Neural cell (in vitro differentiated cells): Measurements from ENCODE around the gene SFMBT2. TPM values are rescaled to one million over a fixed set of nuclear protein-coding genes. Genes with fewer than 3 reads are reported as not detected.

Experiments used
- H2AFZ ChIP-seq: fragments of 200-600, 300-800 bp; sonication (generic), shearing (Covaris generic); 2 replicates; pipeline ENCODE4 v1.6.0; 2014; ENCODE audit warnings: low read depth, mild to moderate bottlenecking, antibody characterized with exemption, low read length, moderate library complexity
- H3F3A ChIP-seq: fragments of 200-600 bp; shearing (Covaris generic); 2 replicates; pipeline ENCODE4 v1.6.1; 2016; ENCODE audit warnings: mild to moderate bottlenecking, moderate library complexity, mixed read lengths, antibody characterized with exemption, low read length; ENCODE audit not compliant: insufficient read depth, poor library complexity, severe bottlenecking
- H3K27ac ChIP-seq: fragments of 200-600, 300-800 bp; sonication (generic), shearing (Covaris generic); 2 replicates; pipeline ENCODE4 v1.5.1; 2014; ENCODE audit warnings: mild to moderate bottlenecking, low read length, moderate library complexity
- H3K27me3 ChIP-seq: fragments of 300-800, 200-600 bp; sonication (generic), shearing (Covaris generic); 2 replicates; pipeline ENCODE4 v1.6.0; 2014; ENCODE audit warnings: mild to moderate bottlenecking, low read depth, low read length, moderate library complexity; ENCODE audit not compliant: insufficient read depth
- H3K36me3 ChIP-seq: fragments of 300-800, 200-600 bp; sonication (generic), shearing (Covaris generic); 2 replicates; pipeline ENCODE4 v1.5.1; 2014; ENCODE audit warnings: mild to moderate bottlenecking, antibody characterized with exemption, low read length, moderate library complexity; ENCODE audit not compliant: insufficient read depth
- H3K4me2 ChIP-seq: fragments of 300-800, 200-600 bp; sonication (generic), shearing (Covaris generic); 2 replicates; pipeline ENCODE4 v1.6.0; 2014; ENCODE audit warnings: mild to moderate bottlenecking, low read length
- H3K4me3 ChIP-seq: fragments of 300-800, 200-600 bp; sonication (generic), shearing (Covaris generic); 2 replicates; pipeline ENCODE4 v1.5.1; 2014; ENCODE audit warnings: mild to moderate bottlenecking, low read length, moderate library complexity
- H3K79me2 ChIP-seq: fragments of 200-600 bp; shearing (Covaris generic); replicated peaks from 2 replicates; pipeline ENCODE4 v1.6.0; 2014; ENCODE audit warnings: mild to moderate bottlenecking, low read length, moderate library complexity; ENCODE audit not compliant: insufficient read depth
- H3K9ac ChIP-seq: fragments of 300-800, 200-600 bp; sonication (generic), shearing (Covaris generic); 2 replicates; pipeline ENCODE4 v1.6.1; 2016; ENCODE audit warnings: mild to moderate bottlenecking, low read length, mixed read lengths
- H3K9me2 ChIP-seq: fragments of 200-600 bp; shearing (Covaris generic); 2 replicates; pipeline ENCODE4 v1.6.1; 2016; ENCODE audit warnings: mild to moderate bottlenecking, low read length, mixed read lengths; ENCODE audit not compliant: insufficient read depth
- H3K9me3 ChIP-seq: fragments of 200-600, 300-800 bp; sonication (generic), shearing (Covaris generic); 2 replicates; pipeline ENCODE4 v1.6.1; 2016; ENCODE audit warnings: mild to moderate bottlenecking, mixed run types, low read length, moderate library complexity, mixed read lengths
- H4K20me1 ChIP-seq: fragments of 200-600 bp; shearing (Covaris generic); 2 replicates; pipeline ENCODE4 v1.6.1; 2016; ENCODE audit warnings: mild to moderate bottlenecking, mixed run types; ENCODE audit not compliant: insufficient read depth
- CTCF ChIP-seq: fragments of 450-650 bp; IDR thresholded peaks from 2 replicates; pipeline ENCODE4 v1.5.1; 2014; ENCODE audit warnings: antibody characterized with exemption, mild to moderate bottlenecking, moderate library complexity; ENCODE audit not compliant: poor library complexity, severe bottlenecking
- EP300 ChIP-seq: fragments of 450-650 bp; conservative IDR thresholded peaks from 2 replicates; pipeline ENCODE4 v1.6.1; 2014; ENCODE audit warnings: antibody characterized with exemption, mild to moderate bottlenecking, moderate library complexity; ENCODE audit not compliant: poor library complexity, severe bottlenecking
- EZH2 ChIP-seq: fragments of 200-600, 300-800 bp; shearing (Covaris generic), sonication (generic); IDR thresholded peaks from 2 replicates; pipeline ENCODE4 v1.6.1; 2014; ENCODE audit warnings: antibody characterized with exemption, low read length, borderline replicate concordance, mild to moderate bottlenecking; ENCODE audit not compliant: insufficient read depth, poor library complexity, severe bottlenecking
- MXI1 ChIP-seq: fragments of 450-650 bp; conservative IDR thresholded peaks from 2 replicates; pipeline ENCODE4 v1.6.1; 2014; ENCODE audit warnings: antibody characterized with exemption, mild to moderate bottlenecking; ENCODE audit not compliant: poor library complexity, severe bottlenecking
- POLR2AphosphoS5 ChIP-seq: IDR thresholded peaks from 2 replicates; pipeline ENCODE4 v1.6.1; 2012
- RAD21 ChIP-seq: fragments of 450-650 bp; conservative IDR thresholded peaks from 2 replicates; pipeline ENCODE4 v1.6.1; 2014; ENCODE audit warnings: antibody characterized with exemption, mild to moderate bottlenecking, moderate library complexity
- SMC3 ChIP-seq: fragments of 450-650 bp; conservative IDR thresholded peaks from 2 replicates; pipeline ENCODE4 v1.6.1; 2014; ENCODE audit warnings: antibody characterized with exemption, mild to moderate bottlenecking, moderate library complexity; ENCODE audit not compliant: poor library complexity
- TAF1 ChIP-seq: IDR thresholded peaks from 2 replicates; pipeline ENCODE4 v1.6.1; 2012; ENCODE audit warnings: low read depth
- polyA plus RNA-seq: library from polyadenylated mRNA; depleted of rRNA; stranded (reverse); fragments of >200 nt; gene quantifications from 2 replicates; pipeline ENCODE4 v1.2.3, GENCODE V29; 2014
- TF ChIP-seq, protein P1 (sequence below): IDR thresholded peaks from 2 replicates; pipeline ENCODE4 v1.6.1; 2012; ENCODE audit warnings: borderline replicate concordance

SFMBT2 gene
- polyA plus RNA-seq, 1 donor from 2014 or later, result 1.3 TPM

DNA sequence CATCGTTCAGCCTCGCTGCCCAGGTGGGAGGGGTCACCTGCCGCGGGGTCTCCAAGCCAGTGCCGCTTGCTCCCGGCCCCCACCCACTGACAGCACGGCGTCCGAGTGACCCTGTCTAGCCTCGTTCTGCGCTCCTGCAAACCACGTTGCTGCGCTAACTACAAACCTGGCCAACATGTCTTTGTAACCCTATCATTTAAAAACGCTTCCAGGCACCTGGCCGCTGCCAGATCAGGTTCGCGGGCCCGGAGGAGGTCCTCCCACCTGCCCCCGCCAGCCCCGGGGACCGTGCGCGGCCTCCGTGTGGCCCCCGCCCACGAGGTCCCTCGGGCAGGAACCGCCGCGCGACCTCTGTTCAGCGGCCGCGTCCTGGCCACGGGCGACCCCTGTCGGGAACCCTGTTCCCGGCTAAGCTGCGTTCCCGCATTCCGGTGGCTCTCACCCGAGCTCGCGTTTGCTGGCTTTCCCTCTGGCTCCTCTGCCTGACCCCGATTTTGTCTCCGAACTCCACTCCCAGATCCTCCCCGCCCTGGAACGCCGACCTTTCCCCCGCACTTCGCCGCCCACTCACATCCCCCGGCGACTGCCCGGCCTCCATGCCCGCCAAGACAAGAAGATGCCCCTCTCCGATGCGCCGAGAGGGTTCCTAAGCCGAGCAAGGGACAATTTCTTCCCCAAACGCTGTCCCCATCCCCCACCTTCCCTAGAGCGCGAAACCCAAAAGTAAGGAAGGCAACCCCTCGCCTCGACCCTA lies 2.4 kb downstream of the SFMBT2 start:
- peaks cover 70% of the 10 kb centered on the region for H3K27me3 ChIP-seq

GRCh38 chr10:7407368-7408290 lies 3.2 kb downstream of the SFMBT2 start:
- H2AFZ ChIP-seq, result peak overlapping the region; percentile 44
- H3K36me3 ChIP-seq, result no peaks in the 10 kb centered on the region
- no peaks in the 10 kb centered on the region for H3K9me2 ChIP-seq
- peaks cover 62% of the 10 kb centered on the region for H3K27me3 ChIP-seq
- peak overlapping the region; percentile 87 for H3K4me3 ChIP-seq
- H3K4me2 ChIP-seq, result peak overlapping the region; percentile 88
- no peaks in the 10 kb centered on the region for H3F3A ChIP-seq
- no peaks in the 10 kb centered on the region for H3K9me3 ChIP-seq
- H4K20me1 ChIP-seq, result no peaks in the 10 kb centered on the region
- H3K79me2 ChIP-seq, result no peaks in the 10 kb centered on the region
- H3K27ac ChIP-seq, result no peak overlapping the region
- TF ChIP-seq SMC3, result no peak
- no peak for TF ChIP-seq RAD21
- peak; percentile 12 for TF ChIP-seq POLR2AphosphoS5
- peak overlapping the region; percentile 55 for H3K9ac ChIP-seq

More for the DNA sequence above, 2.4 kb downstream of the SFMBT2 start:
- TF ChIP-seq MXI1 (peak; percentile 61), RAD21 (peak; percentile 92), POLR2AphosphoS5 (no peak), CTCF (peak; percentile 88), SMC3 (peak; percentile 94), TAF1 (no peak), EZH2 (no peak), EP300 (no peak)
- TF ChIP-seq, protein P1, sequence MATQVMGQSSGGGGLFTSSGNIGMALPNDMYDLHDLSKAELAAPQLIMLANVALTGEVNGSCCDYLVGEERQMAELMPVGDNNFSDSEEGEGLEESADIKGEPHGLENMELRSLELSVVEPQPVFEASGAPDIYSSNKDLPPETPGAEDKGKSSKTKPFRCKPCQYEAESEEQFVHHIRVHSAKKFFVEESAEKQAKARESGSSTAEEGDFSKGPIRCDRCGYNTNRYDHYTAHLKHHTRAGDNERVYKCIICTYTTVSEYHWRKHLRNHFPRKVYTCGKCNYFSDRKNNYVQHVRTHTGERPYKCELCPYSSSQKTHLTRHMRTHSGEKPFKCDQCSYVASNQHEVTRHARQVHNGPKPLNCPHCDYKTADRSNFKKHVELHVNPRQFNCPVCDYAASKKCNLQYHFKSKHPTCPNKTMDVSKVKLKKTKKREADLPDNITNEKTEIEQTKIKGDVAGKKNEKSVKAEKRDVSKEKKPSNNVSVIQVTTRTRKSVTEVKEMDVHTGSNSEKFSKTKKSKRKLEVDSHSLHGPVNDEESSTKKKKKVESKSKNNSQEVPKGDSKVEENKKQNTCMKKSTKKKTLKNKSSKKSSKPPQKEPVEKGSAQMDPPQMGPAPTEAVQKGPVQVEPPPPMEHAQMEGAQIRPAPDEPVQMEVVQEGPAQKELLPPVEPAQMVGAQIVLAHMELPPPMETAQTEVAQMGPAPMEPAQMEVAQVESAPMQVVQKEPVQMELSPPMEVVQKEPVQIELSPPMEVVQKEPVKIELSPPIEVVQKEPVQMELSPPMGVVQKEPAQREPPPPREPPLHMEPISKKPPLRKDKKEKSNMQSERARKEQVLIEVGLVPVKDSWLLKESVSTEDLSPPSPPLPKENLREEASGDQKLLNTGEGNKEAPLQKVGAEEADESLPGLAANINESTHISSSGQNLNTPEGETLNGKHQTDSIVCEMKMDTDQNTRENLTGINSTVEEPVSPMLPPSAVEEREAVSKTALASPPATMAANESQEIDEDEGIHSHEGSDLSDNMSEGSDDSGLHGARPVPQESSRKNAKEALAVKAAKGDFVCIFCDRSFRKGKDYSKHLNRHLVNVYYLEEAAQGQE, result no peak
- Histone ChIP-seq H4K20me1 (no peaks in the 10 kb centered on the region), H3K4me2 (peak overlapping the region; percentile 98), H3K27ac (no peak overlapping the region), H3F3A (no peaks in the 10 kb centered on the region), H3K79me2 (no peaks in the 10 kb centered on the region), H3K4me3 (peak overlapping the region; percentile 87), H3K36me3 (no peaks in the 10 kb centered on the region), H3K9me2 (no peaks in the 10 kb centered on the region), H3K9ac (peak overlapping the region; percentile 55), H2AFZ (peak overlapping the region; percentile 44), H3K9me3 (no peaks in the 10 kb centered on the region)
